ENCODE data around the gene CUL3.

CUL3 gene

GRCh38 chr2:224466304-224466895, 118.8 kb downstream of the CUL3 start:
- DNase-seq: no peak

GRCh38 chr2:224461391-224461790, 123.8 kb downstream of the CUL3 start:
- DNase-seq: no peak

GRCh38 chr2:224457408-224458096, 127.6 kb downstream of the CUL3 start:
- DNase-seq: no peak

- no peak for DNase-seq
Measured at GRCh38 chr2:224453892-224454291, 131.3 kb downstream of the CUL3 start.

GRCh38 chr2:224449212-224450147, 135.7 kb downstream of the CUL3 start:
- no peak for DNase-seq

- DNase-seq: no peak
Measured at GRCh38 chr2:224448236-224448635, 136.9 kb downstream of the CUL3 start.

GRCh38 chr2:224444783-224445182, 140.4 kb downstream of the CUL3 start:
- DNase-seq: no peak

- no peak for DNase-seq
Measured at GRCh38 chr2:224444021-224444420, 141.1 kb downstream of the CUL3 start.

GRCh38 chr2:224442071-224442967, 142.8 kb downstream of the CUL3 start:
- no peak for DNase-seq

- no peak for DNase-seq
Measured at GRCh38 chr2:224440988-224441387, 144.2 kb downstream of the CUL3 start.

GRCh38 chr2:224438726-224439125, 146.4 kb downstream of the CUL3 start:
- DNase-seq: no peak

- DNase-seq: no peak
Measured at GRCh38 chr2:224436634-224437033, 148.5 kb downstream of the CUL3 start.

- DNase-seq: no peak
Measured at GRCh38 chr2:224434618-224435017, 150.5 kb downstream of the CUL3 start.

- no peak for DNase-seq
Measured at GRCh38 chr2:224433442-224433841, 151.7 kb downstream of the CUL3 start.

GRCh38 chr2:224432003-224432579, 153.1 kb downstream of the CUL3 start:
- no peak for DNase-seq

- no peak for DNase-seq
Measured at GRCh38 chr2:224429441-224429810, 155.7 kb downstream of the CUL3 start.

- DNase-seq: no peak
Measured at GRCh38 chr2:224428787-224429440, 156.2 kb downstream of the CUL3 start.

GRCh38 chr2:224427471-224427870, 157.7 kb downstream of the CUL3 start:
- DNase-seq: no peak

GRCh38 chr2:224426656-224427055, 158.5 kb downstream of the CUL3 start:
- no peak for DNase-seq

- DNase-seq: no peak
Measured at GRCh38 chr2:224421065-224421464, 164.1 kb downstream of the CUL3 start.
